GM12878 (cell line): ENCODE results near the gene KCTD19. TPM values are rescaled to one million over a fixed set of nuclear protein-coding genes. Genes with fewer than 3 reads are reported as not detected.

Experiments used
- ATAC-seq: fragments of 200-7000 bp; cut with Tn5 transposase; 3 replicates; pipeline ENCODE4 v1.9.1; 2020; ENCODE audit warnings: mild to moderate bottlenecking, moderate library complexity
- BruUV-seq: library from RNA; stranded (reverse); fragments of 400-500 nt; replicated peaks from 2 replicates; lab custom pipeline; 2021; lab: Mats Ljungman, UMichigan
- CTCF ChIA-PET: fragments of 300-600 bp; sonication (Branson Sonifier 250); formaldehyde crosslinking; extraction: SDS; loops from one replicate; lab custom pipeline; 2021; ENCODE audit warnings: inconsistent platforms; lab: Yijun Ruan, JAX
- POLR2A ChIA-PET: fragments of 350-600 bp; formaldehyde crosslinking; extraction: SDS; loops from one replicate; lab custom pipeline; 2021; ENCODE audit warnings: inconsistent platforms; lab: Charles Lee
- RAD21 ChIA-PET: fragments of 300-600 bp; sonication (Branson Sonifier 250); formaldehyde crosslinking; loops from one replicate; lab custom pipeline; 2023; ENCODE audit warnings: antibody characterized with exemption; ENCODE audit not compliant: unreplicated experiment; lab: Charles Lee
- SMC1A ChIA-PET: fragments of 300-600 bp; sonication (Branson Sonifier 250); formaldehyde crosslinking; loops from one replicate; lab custom pipeline; 2023; ENCODE audit not compliant: unreplicated experiment, uncharacterized antibody; lab: Charles Lee
- DNase-seq: peaks from one replicate; pipeline ENCODE4 v3.0.0-alpha.2; 2011; ENCODE audit warnings: low read depth, low spot score
- FAIRE-seq: peaks from 3 replicates; lab custom pipeline; 2011; peaks lifted over from hg19 to GRCh38; lab: Jason Lieb, UNC
- H2AFZ ChIP-seq: 2 replicates; pipeline ENCODE4 v1.6.0; 2011; ENCODE audit warnings: low read depth, low read length, control low read depth; ENCODE audit not compliant: control insufficient read depth
- H3K27ac ChIP-seq: 2 replicates; pipeline ENCODE4 v1.5.1; 2011; ENCODE audit warnings: control low read depth; ENCODE audit not compliant: control insufficient read depth, insufficient read depth
- H3K27me3 ChIP-seq, 2 experiments: replicated peaks in 1 of 2; 2 replicates each; pipeline versions ENCODE4 v1.6.0 to v1.6.1; 2011; ENCODE audit warnings: low read length in 1 of 2; ENCODE audit not compliant: control insufficient read depth in 2 of 2, insufficient read depth in 2 of 2
- H3K36me3 ChIP-seq, 2 experiments: 2 replicates each; pipeline ENCODE4 v1.5.1; 2011; ENCODE audit warnings: low read length in 1 of 2; ENCODE audit not compliant: control insufficient read depth in 2 of 2, insufficient read depth in 2 of 2
- H3K4me1 ChIP-seq: 2 replicates; pipeline ENCODE4 v1.6.1; 2011; ENCODE audit warnings: mild to moderate bottlenecking, low read length, moderate library complexity, mixed read lengths; ENCODE audit not compliant: control insufficient read depth, insufficient read depth
- H3K4me2 ChIP-seq: 2 replicates; pipeline ENCODE4 v1.6.0; 2011; ENCODE audit warnings: control low read depth; ENCODE audit not compliant: control insufficient read depth, insufficient read depth
- H3K4me3 ChIP-seq: fragments of 200-600 bp; sonication (generic); 2 replicates; pipeline ENCODE4 v1.5.1; 2016
- H3K79me2 ChIP-seq: 2 replicates; pipeline ENCODE4 v1.6.0; 2011; ENCODE audit warnings: low read length; ENCODE audit not compliant: control insufficient read depth, insufficient read depth
- H3K9ac ChIP-seq: 2 replicates; pipeline ENCODE4 v1.8.0; 2011; ENCODE audit warnings: low read length, control low read depth, mixed read lengths; ENCODE audit not compliant: control insufficient read depth, insufficient read depth
- H3K9me3 ChIP-seq: replicated peaks from 3 replicates; pipeline ENCODE4 v1.5.1; 2011; ENCODE audit warnings: mild to moderate bottlenecking, low read length; ENCODE audit not compliant: control insufficient read depth, insufficient read depth
- H4K20me1 ChIP-seq: 2 replicates; pipeline ENCODE4 v1.6.0; 2011; ENCODE audit not compliant: control insufficient read depth, insufficient read depth
- CBX3 ChIP-seq: fragments of 200-600 bp; sonication (generic); IDR thresholded peaks from 2 replicates; pipeline ENCODE4 v1.6.1; 2016; ENCODE audit warnings: low read depth, borderline replicate concordance
- CHD1 ChIP-seq: IDR thresholded peaks from 2 replicates; pipeline ENCODE4 v1.6.1; 2012; ENCODE audit warnings: low read depth, low read length, improper control_type of control experiment
- TAF1 ChIP-seq: IDR thresholded peaks from 2 replicates; pipeline ENCODE4 v1.6.1; 2011; ENCODE audit warnings: mild to moderate bottlenecking, low read depth, low read length, borderline replicate concordance
- WRNIP1 ChIP-seq: IDR thresholded peaks from 2 replicates; pipeline ENCODE4 v1.6.1; 2011; ENCODE audit warnings: low read depth, low read length, improper control_type of control experiment, borderline replicate concordance
- WGBS: methylation state at CpG from one replicate; pipeline ENCODE4 v1.1.6; 2016; ENCODE audit warnings: low lambda C conversion rate; ENCODE audit not compliant: insufficient replicate concordance, insufficient coverage; ENCODE audit errors: missing lambda C conversion rate; 5-methylcytosine and 5-hydroxymethylcytosine counted together
- in situ Hi-C: fragments of 300-500 bp; cut with MboI; formaldehyde crosslinking; loops from 9 replicates; pipeline ENCODE4 v1.14.3; 2018; ENCODE audit warnings: mixed read lengths
- intact Hi-C: fragments of 100-400 bp; cut with micrococcal nuclease; formaldehyde crosslinking; loops from one replicate; pipeline ENCODE4 v1.14.2; 2022; ENCODE audit not compliant: unreplicated experiment
- polyA plus RNA-seq, 11 experiments: library from polyadenylated mRNA; depleted of rRNA in 4 of 11; unstranded in 6 of 11; stranded (reverse) in 5 of 11; fragments of >200 nt; fragmentation: Nextera tagmentation in 4 of 11; fragmentation: Illumina TruSeq in 1 of 11; extraction: Ambion mirVana in 4 of 11; extraction: Trizol in 1 of 11; gene quantifications; 1 replicate in 1 of 11; 2 replicates in 10 of 11; pipeline versions ENCODE4 v1.2.1 to v1.2.3, GENCODE V29; 2011 to 2016; ENCODE audit warnings: inconsistent platforms in 2 of 11, missing spikeins in 2 of 11, low read depth in 1 of 11
- total RNA-seq, 4 experiments: library from RNA; depleted of rRNA in 3 of 4; stranded (reverse); fragments of >200 nt in 3 of 4; fragmentation: Illumina TruSeq in 1 of 4; extraction: Trizol in 1 of 4; gene quantifications; 2 replicates each; pipeline versions ENCODE4 v1.2.1 to v1.2.3, GENCODE V29; 2013 to 2021
- TF ChIP-seq, protein P1 (sequence below): IDR thresholded peaks from 2 replicates; pipeline ENCODE4 v1.6.1; 2011; ENCODE audit warnings: borderline replicate concordance, low read depth, mild to moderate bottlenecking, moderate library complexity, low read length; ENCODE audit not compliant: insufficient read depth, poor library complexity, severe bottlenecking
- TF ChIP-seq, protein P2 (sequence below): fragments of 450-650 bp; IDR thresholded peaks from 2 replicates; pipeline ENCODE4 v1.6.1; 2017; ENCODE audit warnings: mild to moderate bottlenecking

The KCTD19 gene
- total and polyA plus RNA-seq, 10 of the 15 experiments (the other 5 are each of a cell fraction or from before 2014, with no cell fraction given) = 1.6 to 8.9 (median 3.9) TPM

DNA sequence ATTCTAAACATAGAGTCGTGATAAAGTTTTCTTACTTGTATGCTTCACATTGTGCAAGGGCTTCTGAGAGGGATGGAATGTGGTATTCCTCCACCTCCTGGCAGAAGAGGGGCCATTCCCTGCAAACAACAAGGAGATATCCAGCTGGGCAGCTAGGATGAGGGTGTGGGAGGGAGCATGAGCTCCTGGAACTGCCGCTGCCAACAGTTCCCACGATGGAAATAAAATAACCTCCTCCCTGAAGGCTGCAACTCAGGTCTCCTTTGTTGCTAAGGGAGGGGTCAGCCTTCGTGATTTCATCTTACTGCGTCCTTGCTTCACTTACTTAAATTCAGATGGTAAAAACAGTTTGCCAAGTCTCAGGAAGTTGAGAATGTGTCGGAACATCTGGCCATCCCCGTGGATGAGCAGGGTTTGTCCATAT, 31.6 kb downstream of the KCTD19 start:
- Histone ChIP-seq H3K27ac (no peak overlapping the region), H3K27me3 (no peaks in the 10 kb centered on the region; a peak in 1 of 4 replicates), H3K4me2 (no peak overlapping the region), H4K20me1 (no peaks in the 10 kb centered on the region), H2AFZ (no peak overlapping the region), H3K9me3 (no peaks in the 10 kb centered on the region), H3K9ac (no peak overlapping the region), H3K36me3 (no peaks in the 10 kb centered on the region), H3K4me3 (no peak overlapping the region), H3K79me2 (no peaks in the 10 kb centered on the region), H3K4me1 (no peaks in the 10 kb centered on the region)
- no peak for ATAC-seq
- CTCF ChIA-PET = interaction anchor here (1.5 kb wide), 1 partner anchor 17 kb away, joined by 3 read pairs; no protein-coding TSS in a partner anchor
- in situ Hi-C loops (no loop called here), intact Hi-C loops (no loop called here)
- SMC1A ChIA-PET = no interaction called here
- RAD21 ChIA-PET = no interaction called here
- no peak for FAIRE-seq
- TF ChIP-seq CBX3 (no peak), CHD1 (no peak), WRNIP1 (no peak), TAF1 (no peak)
- TF ChIP-seq, protein P1, sequence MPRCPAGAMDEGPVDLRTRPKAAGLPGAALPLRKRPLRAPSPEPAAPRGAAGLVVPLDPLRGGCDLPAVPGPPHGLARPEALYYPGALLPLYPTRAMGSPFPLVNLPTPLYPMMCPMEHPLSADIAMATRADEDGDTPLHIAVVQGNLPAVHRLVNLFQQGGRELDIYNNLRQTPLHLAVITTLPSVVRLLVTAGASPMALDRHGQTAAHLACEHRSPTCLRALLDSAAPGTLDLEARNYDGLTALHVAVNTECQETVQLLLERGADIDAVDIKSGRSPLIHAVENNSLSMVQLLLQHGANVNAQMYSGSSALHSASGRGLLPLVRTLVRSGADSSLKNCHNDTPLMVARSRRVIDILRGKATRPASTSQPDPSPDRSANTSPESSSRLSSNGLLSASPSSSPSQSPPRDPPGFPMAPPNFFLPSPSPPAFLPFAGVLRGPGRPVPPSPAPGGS = no peak
- TF ChIP-seq, protein P2, sequence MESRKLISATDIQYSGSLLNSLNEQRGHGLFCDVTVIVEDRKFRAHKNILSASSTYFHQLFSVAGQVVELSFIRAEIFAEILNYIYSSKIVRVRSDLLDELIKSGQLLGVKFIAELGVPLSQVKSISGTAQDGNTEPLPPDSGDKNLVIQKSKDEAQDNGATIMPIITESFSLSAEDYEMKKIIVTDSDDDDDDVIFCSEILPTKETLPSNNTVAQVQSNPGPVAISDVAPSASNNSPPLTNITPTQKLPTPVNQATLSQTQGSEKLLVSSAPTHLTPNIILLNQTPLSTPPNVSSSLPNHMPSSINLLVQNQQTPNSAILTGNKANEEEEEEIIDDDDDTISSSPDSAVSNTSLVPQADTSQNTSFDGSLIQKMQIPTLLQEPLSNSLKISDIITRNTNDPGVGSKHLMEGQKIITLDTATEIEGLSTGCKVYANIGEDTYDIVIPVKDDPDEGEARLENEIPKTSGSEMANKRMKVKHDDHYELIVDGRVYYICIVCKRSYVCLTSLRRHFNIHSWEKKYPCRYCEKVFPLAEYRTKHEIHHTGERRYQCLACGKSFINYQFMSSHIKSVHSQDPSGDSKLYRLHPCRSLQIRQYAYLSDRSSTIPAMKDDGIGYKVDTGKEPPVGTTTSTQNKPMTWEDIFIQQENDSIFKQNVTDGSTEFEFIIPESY = no peak
- POLR2A ChIA-PET = no interaction called here
- no TSS peak for BruUV-seq
- WGBS = 22% methylated on average over 7 of the region's 7 CpGs
- no peak for DNase-seq
